Sigmoid colon (tissue), 7 donors: ENCODE data around the gene ETV6. TPM values are rescaled to one million over a fixed set of nuclear protein-coding genes. Genes with fewer than 3 reads are reported as not detected.

Experiments
- DNase-seq: peaks from one replicate; pipeline ENCODE4 v3.0.0-alpha.2; 2019
- H3K27ac ChIP-seq, 4 donors: fragments of 200-600 bp; sonication (generic); one replicate each; pipeline ENCODE4 v1.5.1; 2016 to 2019; ENCODE audit warnings: mild to moderate bottlenecking in 1 of 4
- H3K27me3 ChIP-seq, 3 donors: fragments of 200-600 bp; sonication (generic); one replicate each; pipeline ENCODE4 v1.5.1; 2019; ENCODE audit warnings: mild to moderate bottlenecking in 1 of 3
- H3K36me3 ChIP-seq, 4 donors: fragments of 200-600 bp; sonication (generic); one replicate each; pipeline ENCODE4 v1.5.1; 2016 to 2019
- H3K4me1 ChIP-seq, 4 donors: fragments of 200-600 bp; sonication (generic); one replicate each; pipeline ENCODE4 v1.5.1; 2017 to 2019
- H3K4me3 ChIP-seq, 4 donors: fragments of 200-600 bp; sonication (generic); one replicate each; pipeline ENCODE4 v1.5.1; 2017 to 2019; ENCODE audit warnings: mild to moderate bottlenecking in 2 of 4, moderate library complexity in 1 of 4
- H3K9me3 ChIP-seq, 4 donors: fragments of 200-600 bp in 3 of 4; sonication (generic) in 3 of 4; one replicate each; pipeline versions ENCODE4 v1.5.1 to v1.6.1; 2013 to 2019
- CTCF ChIP-seq, 4 experiments: fragments of 450-650 bp in 3 of 4; fragments of 200-600 bp in 1 of 4; IDR thresholded peaks; one replicate each; pipeline ENCODE4 v1.5.1; 2016 to 2019; ENCODE audit warnings: antibody characterized with exemption in 4 of 4, mild to moderate bottlenecking in 3 of 4, moderate library complexity in 2 of 4
- EP300 ChIP-seq, 4 donors: sonication (generic); formaldehyde crosslinking; IDR thresholded peaks; one replicate each; pipeline ENCODE4 v1.6.1; 2017; ENCODE audit warnings: antibody characterized with exemption in 4 of 4
- POLR2A ChIP-seq, 2 donors: fragments of 450-650 bp; IDR thresholded peaks; one replicate each; pipeline ENCODE4 v1.6.1; 2016; ENCODE audit warnings: antibody characterized with exemption in 2 of 2, mild to moderate bottlenecking in 2 of 2, moderate library complexity in 2 of 2
- POLR2AphosphoS5 ChIP-seq, 4 donors: sonication (generic); formaldehyde crosslinking; IDR thresholded peaks; one replicate each; pipeline ENCODE4 v1.6.1; 2017; ENCODE audit warnings: antibody characterized with exemption in 4 of 4
- WGBS, 2 donors: extraction: QIAGEN DNeasy Blood & Tissue Kit; methylation state at CpG; one replicate each; pipeline ENCODE4 v1.1.7; 2013; 5-methylcytosine and 5-hydroxymethylcytosine counted together
- intact Hi-C: fragments of 100-400 bp; cut with DNase I; formaldehyde crosslinking; loops from one replicate; pipeline ENCODE4 v1.15.1; 2023
- polyA plus RNA-seq, 3 donors: library from polyadenylated mRNA; stranded (reverse); fragments of 200-250 nt; gene quantifications; one replicate each; pipeline ENCODE4 v1.2.3, GENCODE V29; 2013
- total RNA-seq, 4 donors: library from RNA; depleted of rRNA; stranded (reverse); fragments of >200 nt; gene quantifications; one replicate each; pipeline ENCODE4 v1.1.0, GENCODE V29; 2016
- donor health status: healthy with polysubstance abuse.
- donor health status: Bipolar disorder and iron deficiency.
- donor health status: healthy.

The ETV6 gene
- total and polyA plus RNA-seq, 7 donors: 8.4 to 35.2 (median 16.3) TPM

DNA sequence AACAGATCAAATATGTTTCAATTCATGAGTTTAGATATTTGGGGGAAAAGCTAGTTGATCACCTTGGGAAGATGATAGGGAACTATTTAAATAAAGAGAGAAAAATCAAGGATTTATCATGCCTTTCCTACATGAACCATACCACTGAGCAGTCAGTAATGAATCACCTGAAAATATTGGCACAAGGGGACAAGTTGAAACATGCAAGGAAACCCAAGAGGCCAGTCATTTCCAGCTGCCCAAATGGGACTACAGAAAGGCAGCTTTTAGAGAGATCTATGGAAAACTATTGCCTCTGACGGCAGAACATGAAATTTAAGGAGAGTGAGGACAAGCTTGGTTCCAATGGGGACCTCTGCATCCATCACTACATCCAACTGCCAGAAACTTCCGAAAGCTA is 14.1 kb upstream of the ETV6 start:
- H3K4me1 ChIP-seq: no peaks in the 10 kb centered on the region
- no peak overlapping the region for H3K27ac ChIP-seq
- TF ChIP-seq EP300 (IDR thresholded peaks at IDR 0.05): no peak
- no peaks in the 10 kb centered on the region for H3K9me3 ChIP-seq
- no peaks in the 10 kb centered on the region for H3K27me3 ChIP-seq
- no peak for DNase-seq
- H3K36me3 ChIP-seq: no peaks in the 10 kb centered on the region
- H3K4me3 ChIP-seq: no peak overlapping the region
- intact Hi-C loops: no loop called here
- 93 to 97% methylated on average over 2 of the region's 2 CpGs for WGBS, 2 donors

DNA sequence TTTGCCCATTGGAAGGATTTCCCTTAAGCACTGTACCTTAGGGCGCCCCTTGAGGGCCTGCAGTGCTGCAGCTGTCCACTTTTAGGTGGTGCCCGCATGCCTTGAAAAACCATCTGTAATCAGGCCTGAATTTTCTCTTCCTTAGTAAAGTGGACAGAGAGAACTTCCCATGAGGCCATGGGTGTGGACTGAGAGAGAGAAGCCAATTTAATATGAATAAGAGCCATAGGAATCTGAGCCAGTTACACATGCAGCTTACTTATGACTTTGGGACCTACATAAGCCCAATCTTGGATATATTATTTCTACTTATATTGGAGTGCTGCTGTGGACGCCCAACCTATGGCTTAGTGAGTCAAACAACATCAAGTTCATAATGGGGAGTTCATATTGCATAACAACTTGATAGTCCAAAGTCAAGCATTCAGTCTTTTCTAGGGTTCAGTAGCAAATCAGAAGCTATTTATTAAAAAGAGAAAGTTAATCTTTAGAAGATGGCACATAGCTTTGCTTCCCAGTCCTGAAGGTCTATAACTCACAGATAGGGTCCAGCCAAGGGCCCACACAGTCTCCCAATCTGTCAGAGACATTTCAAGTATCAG is 11.1 kb upstream of the ETV6 start:
- TF ChIP-seq CTCF (IDR thresholded peaks at IDR 0.05) (no peak), POLR2A (IDR thresholded peaks at IDR 0.05) (no peak), EP300 (IDR thresholded peaks at IDR 0.05) (no peak), POLR2AphosphoS5 (IDR thresholded peaks at IDR 0.05) (no peak)
- intact Hi-C loops: no loop called here
- WGBS, 2 donors: 96% methylated on average over 3 of the region's 3 CpGs
- H3K4me3 ChIP-seq: no peak overlapping the region
- H3K4me1 ChIP-seq: no peaks in the 10 kb centered on the region
- no peaks in the 10 kb centered on the region for H3K9me3 ChIP-seq
- DNase-seq: no peak
- H3K27ac ChIP-seq: no peak overlapping the region
- H3K36me3 ChIP-seq: no peaks in the 10 kb centered on the region
- H3K27me3 ChIP-seq: no peaks in the 10 kb centered on the region

DNA sequence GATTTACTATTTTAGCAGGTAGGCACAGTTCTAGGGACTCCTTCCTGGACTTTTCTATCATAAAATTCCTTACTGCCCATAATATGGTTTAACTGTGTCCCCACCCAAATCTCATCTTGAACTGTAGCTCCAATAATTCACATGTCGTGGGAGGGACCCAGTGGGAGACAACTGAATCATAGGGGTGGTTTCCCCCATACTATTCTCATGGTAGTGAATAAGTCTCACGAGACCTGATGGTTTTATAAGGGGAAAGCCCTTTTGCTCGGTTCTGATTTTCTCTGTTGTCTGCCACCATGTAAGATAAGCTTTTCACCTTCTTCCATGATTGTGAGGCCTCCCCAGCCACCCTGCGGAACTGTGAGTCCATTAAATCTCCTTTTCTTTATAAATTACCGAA is 10.0 kb upstream of the ETV6 start:
- H3K36me3 ChIP-seq: no peaks in the 10 kb centered on the region
- no peaks in the 10 kb centered on the region for H3K9me3 ChIP-seq
- no peak for DNase-seq
- TF ChIP-seq CTCF (IDR thresholded peaks at IDR 0.05) (no peak), POLR2AphosphoS5 (IDR thresholded peaks at IDR 0.05) (no peak), POLR2A (IDR thresholded peaks at IDR 0.05) (no peak), EP300 (IDR thresholded peaks at IDR 0.05) (no peak)
- H3K4me1 ChIP-seq: no peaks in the 10 kb centered on the region
- no peaks in the 10 kb centered on the region for H3K27me3 ChIP-seq
- WGBS, 2 donors: 84 to 87% methylated on average over 5 of the region's 5 CpGs
- no peak overlapping the region for H3K4me3 ChIP-seq
- H3K27ac ChIP-seq: no peak overlapping the region
- intact Hi-C loops: no loop called here

DNA sequence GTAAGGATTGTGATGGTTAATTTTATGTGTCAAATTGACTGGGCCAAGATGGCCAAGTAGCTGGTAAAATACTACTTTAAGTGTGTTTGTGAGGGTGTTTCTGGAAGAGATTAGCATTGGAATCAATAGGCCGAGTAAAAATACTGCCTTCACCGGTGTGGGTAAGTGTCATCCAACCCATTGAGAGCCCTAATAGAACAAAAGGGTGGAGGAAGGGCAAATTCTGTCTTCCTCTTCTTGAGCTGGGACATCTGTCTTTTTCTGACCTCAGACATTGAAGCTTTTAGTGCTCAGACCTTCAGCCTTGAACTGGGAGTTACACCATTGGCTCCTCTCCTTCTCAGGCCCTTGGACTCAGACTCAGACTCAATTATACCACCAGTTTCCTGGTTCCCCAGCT is 8.0 kb upstream of the ETV6 start:
- H3K27ac ChIP-seq: no peak overlapping the region
- no peaks in the 10 kb centered on the region for H3K9me3 ChIP-seq
- no peaks in the 10 kb centered on the region for H3K4me1 ChIP-seq
- intact Hi-C loops: loop anchor here (10.0 kb wide), 1 partner anchor 1073 kb away; the partner anchor contains the start of gene CDKN1B
- WGBS, 2 donors: 81 to 92% methylated on average over 2 of the region's 2 CpGs
- no peak for DNase-seq
- H3K36me3 ChIP-seq: no peaks in the 10 kb centered on the region
- H3K27me3 ChIP-seq: no peaks in the 10 kb centered on the region
- H3K4me3 ChIP-seq: no peak overlapping the region
- TF ChIP-seq POLR2AphosphoS5 (IDR thresholded peaks at IDR 0.05) (no peak), EP300 (IDR thresholded peaks at IDR 0.05) (no peak), POLR2A (IDR thresholded peaks at IDR 0.05) (no peak), CTCF (IDR thresholded peaks at IDR 0.05) (no peak)

DNA sequence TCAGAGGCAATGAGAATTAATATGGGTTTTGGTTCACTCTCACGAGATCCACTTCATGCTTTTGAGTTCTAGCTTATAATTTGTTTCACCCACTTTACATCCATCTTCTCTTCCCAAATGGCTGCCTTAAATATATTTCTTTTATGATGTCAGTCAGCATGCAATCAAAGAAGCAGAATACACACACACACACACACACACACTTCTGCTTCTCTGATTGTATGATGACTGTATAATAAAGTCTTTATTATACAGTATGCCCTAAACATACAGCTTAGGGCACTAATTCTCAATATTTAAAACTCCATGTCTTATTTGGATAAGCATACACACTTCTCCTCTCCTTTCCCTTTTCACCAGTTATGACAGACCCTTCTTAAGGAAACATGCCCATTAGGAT is 6.7 kb upstream of the ETV6 start:
- no peaks in the 10 kb centered on the region for H3K36me3 ChIP-seq
- WGBS, 2 donors: 43 to 83% methylated on average over 1 of the region's 1 CpG
- DNase-seq: no peak
- no peak overlapping the region for H3K27ac ChIP-seq
- no peak overlapping the region for H3K4me3 ChIP-seq
- TF ChIP-seq POLR2A (IDR thresholded peaks at IDR 0.05) (no peak), CTCF (IDR thresholded peaks at IDR 0.05) (no peak), EP300 (IDR thresholded peaks at IDR 0.05) (no peak), POLR2AphosphoS5 (IDR thresholded peaks at IDR 0.05) (no peak)
- no peaks in the 10 kb centered on the region for H3K9me3 ChIP-seq
- no peaks in the 10 kb centered on the region for H3K4me1 ChIP-seq
- no peaks in the 10 kb centered on the region for H3K27me3 ChIP-seq
- intact Hi-C loops: loop anchor here (10.0 kb wide), 1 partner anchor 1072 kb away; the partner anchor contains the start of gene CDKN1B
